GM19023 (cell line): ENCODE results near the gene NUDT22.

Experiments used
- ATAC-seq: cut with Tn5 transposase; IDR thresholded peaks from one replicate; pipeline ENCODE4 v1.9.1; 2021; ENCODE audit warnings: mild to moderate bottlenecking, moderate library complexity; ENCODE audit not compliant: unreplicated experiment

NUDT22 gene, protein sequence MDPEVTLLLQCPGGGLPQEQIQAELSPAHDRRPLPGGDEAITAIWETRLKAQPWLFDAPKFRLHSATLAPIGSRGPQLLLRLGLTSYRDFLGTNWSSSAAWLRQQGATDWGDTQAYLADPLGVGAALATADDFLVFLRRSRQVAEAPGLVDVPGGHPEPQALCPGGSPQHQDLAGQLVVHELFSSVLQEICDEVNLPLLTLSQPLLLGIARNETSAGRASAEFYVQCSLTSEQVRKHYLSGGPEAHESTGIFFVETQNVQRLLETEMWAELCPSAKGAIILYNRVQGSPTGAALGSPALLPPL

GRCh38 chr11:64225608-64226506 lies at the start of gene NUDT22, which contains the start of gene TRPT1:
TSS of gene NUDT22 (plus strand) at chr11:64226274. CDS start at chr11:64226653, 379 bp downstream.
TSS of gene TRPT1 (minus strand) at chr11:64226186. CDS start at chr11:64225860, 326 bp downstream.
- ATAC-seq, result peak; percentile 51

- no peak for ATAC-seq
Observed at GRCh38 chr11:64176751-64177150, 49.3 kb upstream of the NUDT22 start.

- ATAC-seq, result no peak
Observed at GRCh38 chr11:64178203-64178602, 47.9 kb upstream of the NUDT22 start.

DNA sequence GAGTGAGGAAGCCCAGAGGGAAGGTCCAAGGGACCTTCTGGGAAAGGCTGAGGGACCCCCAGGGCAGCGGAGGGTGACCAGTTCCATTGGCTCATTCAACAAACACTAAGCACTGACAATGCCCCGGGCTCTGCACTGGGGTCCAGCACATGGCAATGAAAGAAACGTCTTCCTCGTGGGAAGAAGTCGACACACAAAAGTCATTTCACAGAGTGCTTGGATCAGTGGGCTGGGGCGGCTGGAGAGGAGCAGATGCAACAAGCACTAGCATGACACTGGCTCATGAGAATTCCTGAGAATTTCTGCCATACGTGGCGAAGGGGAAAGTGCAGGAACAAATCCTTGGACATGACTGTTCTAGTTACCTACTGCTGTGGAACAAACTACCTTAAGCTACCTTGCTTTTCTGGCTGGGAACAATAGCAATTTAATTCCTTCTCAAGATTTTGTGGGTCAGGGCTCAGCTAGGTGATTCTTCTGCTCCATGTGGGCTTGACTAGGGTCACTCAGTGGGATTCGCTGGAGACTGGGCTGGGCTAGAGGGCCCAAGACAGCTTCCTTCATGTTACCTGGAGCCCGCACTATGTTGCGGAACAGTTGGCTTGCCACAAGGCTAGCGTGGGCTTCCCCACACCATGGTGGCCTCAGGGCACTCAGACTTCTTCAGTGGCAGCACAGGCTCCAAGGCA lies 47.0 kb upstream of the NUDT22 start:
- no peak for ATAC-seq

GRCh38 chr11:64180891-64181290 lies 45.2 kb upstream of the NUDT22 start:
- no peak for ATAC-seq

DNA sequence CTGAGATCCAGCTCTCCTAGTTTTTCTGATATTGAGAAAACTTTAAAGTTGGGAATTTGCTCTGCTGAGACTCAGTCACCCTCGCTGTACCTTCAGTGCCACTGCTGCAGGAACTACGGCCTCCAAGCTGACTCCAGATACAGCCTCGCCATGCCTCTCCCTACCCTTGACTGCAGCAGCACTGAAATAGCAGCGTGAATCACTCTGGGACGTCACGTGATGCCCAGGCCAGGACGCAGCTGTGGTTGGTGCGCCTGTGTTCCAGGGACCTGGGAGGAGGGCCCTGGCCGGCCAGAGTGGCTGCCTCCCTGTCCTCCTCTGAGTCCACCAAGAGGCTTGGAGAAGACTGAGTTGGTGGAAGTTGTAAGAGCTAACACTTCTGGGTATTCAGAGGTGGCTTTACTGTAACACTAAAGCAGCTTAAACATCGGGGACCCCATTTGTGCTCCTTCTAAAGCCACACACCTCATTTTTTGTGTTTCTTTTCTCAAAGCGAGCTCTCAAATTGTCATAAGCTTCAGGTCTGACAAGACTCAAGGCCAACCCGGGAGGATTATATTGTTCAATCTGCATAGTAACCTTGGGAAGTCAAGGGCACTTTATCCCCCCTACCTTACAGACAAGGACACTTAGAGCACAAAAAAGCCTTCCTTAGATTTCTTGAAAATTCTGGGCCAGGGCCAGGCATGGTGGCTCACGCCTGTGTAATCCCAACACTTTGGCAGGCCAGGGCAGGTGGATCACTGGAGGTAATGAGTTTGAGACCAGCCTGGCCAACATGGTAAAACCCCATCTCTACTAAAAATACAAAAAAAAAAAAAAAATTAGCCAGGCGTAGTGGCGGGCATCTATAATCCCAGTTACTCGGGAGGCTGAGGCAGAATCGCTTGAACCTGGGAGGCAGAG lies 44.3 kb upstream of the NUDT22 start:
- no peak for ATAC-seq

- ATAC-seq, result no peak
Observed at GRCh38 chr11:64183890-64184289, 42.2 kb upstream of the NUDT22 start.

DNA sequence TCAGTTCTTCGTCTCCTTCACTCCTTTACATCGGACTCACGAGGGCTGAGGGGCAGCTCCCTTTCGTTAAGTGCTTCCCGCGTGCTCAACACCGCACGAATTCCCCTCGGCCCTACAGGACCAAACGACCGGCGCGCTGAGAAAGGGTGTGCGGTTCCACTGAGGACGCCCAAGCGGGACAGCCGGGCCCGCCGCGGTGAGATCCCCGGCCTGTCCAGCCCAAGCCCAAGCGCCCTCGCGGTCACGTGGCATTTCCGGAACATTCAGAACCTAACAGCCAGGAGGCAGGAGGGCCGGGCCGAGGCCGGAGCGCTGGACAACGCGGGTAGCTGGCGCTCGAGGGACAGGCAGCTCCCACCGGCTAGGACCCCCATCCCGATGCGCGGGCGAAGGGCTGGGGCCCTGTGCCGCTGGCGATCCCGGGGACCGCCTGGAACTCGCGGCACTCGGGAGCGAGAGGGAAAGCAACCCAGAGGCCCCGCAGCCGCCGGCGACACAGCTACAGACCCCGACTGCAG lies 40.8 kb upstream of the NUDT22 start:
- peak; percentile 21 for ATAC-seq

- ATAC-seq, result peak; percentile 85
Observed at GRCh38 chr11:64185693-64186491, 40.2 kb upstream of the NUDT22 start, which contains the start of gene STIP1. TSS of gene STIP1 (plus strand) at chr11:64186171. CDS start at chr11:64186262, 91 bp downstream.

DNA sequence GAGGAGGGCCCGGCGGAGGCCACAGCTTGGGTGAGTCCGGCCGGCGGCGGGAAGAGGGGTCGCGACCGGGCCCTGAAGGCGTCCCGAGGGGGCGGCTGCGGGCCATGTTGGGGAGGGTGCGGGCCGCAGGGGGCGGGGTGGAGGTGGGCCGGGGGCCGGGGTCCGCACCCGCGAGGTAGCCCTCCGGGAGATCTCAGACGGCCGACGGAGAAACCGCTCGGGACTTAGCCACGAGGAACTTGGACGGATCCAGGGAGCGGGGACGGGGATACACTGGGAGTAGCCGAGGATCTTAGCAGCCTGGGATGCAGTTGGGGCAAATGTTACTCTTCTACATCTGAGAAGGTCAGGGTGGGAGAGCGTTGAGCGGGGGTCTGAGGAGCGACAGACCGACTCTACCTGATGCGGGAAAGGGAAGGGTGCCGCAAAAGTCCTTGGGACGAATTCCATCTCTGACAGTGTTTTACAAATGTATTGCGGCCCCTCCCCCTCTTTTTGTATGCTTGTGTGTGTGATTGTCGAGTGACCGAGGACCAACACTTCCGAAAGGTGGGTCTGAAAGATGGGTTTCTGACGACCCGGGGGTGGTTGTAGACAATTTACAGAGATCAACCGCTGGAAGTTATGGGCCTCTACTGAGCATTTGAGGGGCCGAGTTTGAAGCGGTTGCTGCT lies 39.4 kb upstream of the NUDT22 start:
- no peak for ATAC-seq

GRCh38 chr11:64192434-64192833 lies 33.6 kb upstream of the NUDT22 start:
- no peak for ATAC-seq

- ATAC-seq, result no peak
Observed at GRCh38 chr11:64196626-64197025, 29.4 kb upstream of the NUDT22 start.

- no peak for ATAC-seq
Observed at GRCh38 chr11:64198511-64198910, 27.6 kb upstream of the NUDT22 start.

DNA sequence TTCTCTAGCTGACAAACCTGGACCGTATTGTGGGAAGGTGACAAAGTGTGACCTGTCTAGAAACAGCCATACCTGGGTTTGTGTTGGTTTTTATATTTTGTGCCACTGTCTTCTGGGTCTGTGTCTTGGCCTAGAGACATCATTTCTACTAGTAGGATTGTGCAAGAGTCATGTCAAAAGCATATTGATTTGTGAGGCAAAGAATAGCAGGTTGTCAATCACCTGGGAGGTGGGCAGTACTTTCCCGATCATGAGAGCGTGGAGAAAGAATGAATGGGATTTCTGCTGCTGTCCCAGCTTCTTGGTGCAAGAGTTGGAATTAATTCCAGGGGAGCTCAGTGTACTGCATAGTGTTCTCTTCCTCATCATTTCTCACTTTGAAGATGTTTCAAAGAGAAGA lies 24.5 kb upstream of the NUDT22 start:
- ATAC-seq, result no peak

GRCh38 chr11:64202992-64203391 lies 23.1 kb upstream of the NUDT22 start:
- no peak for ATAC-seq

GRCh38 chr11:64203421-64204079 lies 22.5 kb upstream of the NUDT22 start:
- no peak for ATAC-seq

GRCh38 chr11:64204080-64204440 lies 22.0 kb upstream of the NUDT22 start:
- ATAC-seq, result no peak

- no peak for ATAC-seq
Observed at GRCh38 chr11:64204464-64204989, 21.5 kb upstream of the NUDT22 start.
